BLaER1 treated with 17β-estradiol and CSF1 and Interleukin-3, amounts not matched to agents 10 nM and 100 nM (cell line): Measurements from ENCODE around the gene GIT1.
A peak's percentile ranks its signal among the peaks of the same experiment; 100 is the strongest.

Source experiments
- H3K27ac ChIP-seq, 11 experiments: shearing (Covaris generic); formaldehyde crosslinking; 2 replicates each; pipeline ENCODE4 v1.8.1; 2022
- H3K27me3 ChIP-seq, 11 experiments: shearing (Covaris generic); formaldehyde crosslinking; 2 replicates each; pipeline ENCODE4 v1.8.1; 2022
- H3K36me3 ChIP-seq, 11 experiments: shearing (Covaris generic); formaldehyde crosslinking; 2 replicates each; pipeline ENCODE4 v1.8.1; 2022
- H3K4me1 ChIP-seq, 10 experiments: shearing (Covaris generic); formaldehyde crosslinking; 2 replicates each; pipeline ENCODE4 v1.8.1; 2022
- H3K4me2 ChIP-seq, 11 experiments: shearing (Covaris generic); formaldehyde crosslinking; 2 replicates each; pipeline ENCODE4 v1.8.1; 2022
- H3K4me3 ChIP-seq, 10 experiments: shearing (Covaris generic); formaldehyde crosslinking; 2 replicates each; pipeline ENCODE4 v1.8.1; 2022
- H3K9ac ChIP-seq, 11 experiments: shearing (Covaris generic); formaldehyde crosslinking; 2 replicates each; pipeline ENCODE4 v1.8.1; 2022
- H3K9me3 ChIP-seq, 11 experiments: shearing (Covaris generic); formaldehyde crosslinking; replicated peaks in 1 of 11; 2 replicates each; pipeline ENCODE4 v1.8.1; 2022
- H4K20me1 ChIP-seq, 11 experiments: shearing (Covaris generic); formaldehyde crosslinking; 2 replicates each; pipeline ENCODE4 v1.8.1; 2022
- Cebpa-rat ChIP-seq, 11 experiments: shearing (Covaris generic); IDR thresholded peaks; 2 replicates each; pipeline ENCODE4 v1.8.1; 2022

GIT1 gene

GRCh38 chr17:29624586-29624985 is 35.1 kb upstream of the GIT1 start:
- Histone ChIP-seq H3K4me2 (peak overlapping the region in 3 of 11 experiments; percentile 2 to 98 (median 4); a peak in 3 of 22 replicates), H3K36me3 (peaks cover 10 to 44% (median 34%) of the 10 kb centered on the region in 11 experiments), H3K27me3 (no peaks in the 10 kb centered on the region), H3K4me1 (peaks cover 43 to 86% (median 58%) of the 10 kb centered on the region in 10 experiments), H3K9ac (no peak overlapping the region), H3K27ac (no peak overlapping the region; a peak in 1 of 22 replicates), H3K4me3 (no peak overlapping the region), H4K20me1 (peaks cover 8 to 76% (median 47%) of the 10 kb centered on the region in 11 experiments; a peak in 20 of 22 replicates), H3K9me3 (no peaks in the 10 kb centered on the region)
- no peak for TF ChIP-seq Cebpa-rat (IDR thresholded peaks at IDR 0.05)

GRCh38 chr17:29623283-29623647 is 33.8 kb upstream of the GIT1 start:
- no peak for TF ChIP-seq Cebpa-rat (IDR thresholded peaks at IDR 0.05)
- peak overlapping the region in 9 of 11 experiments; percentile 8 to 81 (median 75); a peak in 17 of 22 replicates for H3K27ac ChIP-seq
- H3K9ac ChIP-seq = peak overlapping the region; percentile 65 to 88 (median 81); a peak in 21 of 22 replicates
- H3K4me3 ChIP-seq = peak overlapping the region; percentile 71 to 85 (median 79)
- peak overlapping the region; percentile 93 to 98 (median 96) for H3K4me2 ChIP-seq
- no peaks in the 10 kb centered on the region for H3K27me3 ChIP-seq
- H3K4me1 ChIP-seq = peaks cover 54 to 87% (median 68%) of the 10 kb centered on the region in 10 experiments
- peaks cover 8 to 63% (median 34%) of the 10 kb centered on the region in 11 experiments; a peak in 20 of 22 replicates for H4K20me1 ChIP-seq
- no peaks in the 10 kb centered on the region for H3K9me3 ChIP-seq
- H3K36me3 ChIP-seq = peaks cover under 1 to 31% (median 21%) of the 10 kb centered on the region in 11 experiments; a peak in 18 of 22 replicates

- peak within 1 kb of the TSS in 9 of 11 experiments; percentile 59 to 81 (median 75); a peak in 18 of 22 replicates for H3K27ac ChIP-seq
- H3K27me3 ChIP-seq = peaks cover 0 to 1% (median under 1%) of the 10 kb centered on the region in 11 experiments; a peak in 8 of 22 replicates
- H3K9me3 ChIP-seq = no peaks in the 10 kb centered on the region
- peaks cover 8 to 57% (median 27%) of the 10 kb centered on the region in 11 experiments; a peak in 20 of 22 replicates for H4K20me1 ChIP-seq
- peaks cover 0 to 25% (median 18%) of the 10 kb centered on the region in 11 experiments; a peak in 18 of 22 replicates for H3K36me3 ChIP-seq
- H3K4me3 ChIP-seq = peak within 1 kb of the TSS; percentile 71 to 85 (median 79)
- no peak for TF ChIP-seq Cebpa-rat (IDR thresholded peaks at IDR 0.05)
- H3K9ac ChIP-seq = peak within 1 kb of the TSS; percentile 65 to 88 (median 81); a peak in 21 of 22 replicates
- H3K4me1 ChIP-seq = peaks cover 51 to 89% (median 72%) of the 10 kb centered on the region in 10 experiments
- H3K4me2 ChIP-seq = peak within 1 kb of the TSS; percentile 93 to 98 (median 96)
Measured at GRCh38 chr17:29622337-29623282, 33.2 kb upstream of the GIT1 start, which contains the start of gene CORO6. TSS of gene CORO6 (minus strand) at chr17:29622912. CDS start at chr17:29621421, 1,491 bp downstream.

- Histone ChIP-seq H3K9ac (peak overlapping the region; percentile 65 to 88 (median 81); a peak in 18 of 22 replicates), H3K36me3 (peaks cover 0 to 16% (median 13%) of the 10 kb centered on the region in 11 experiments; a peak in 18 of 22 replicates), H3K4me1 (peaks cover 50 to 89% (median 77%) of the 10 kb centered on the region in 10 experiments), H3K9me3 (no peaks in the 10 kb centered on the region), H3K4me3 (peak overlapping the region; percentile 71 to 85 (median 79)), H3K27ac (peak overlapping the region in 7 of 11 experiments; percentile 72 to 81 (median 75); a peak in 12 of 22 replicates), H3K4me2 (peak overlapping the region; percentile 93 to 98 (median 96)), H4K20me1 (peaks cover 4 to 50% (median 23%) of the 10 kb centered on the region in 11 experiments; a peak in 21 of 22 replicates), H3K27me3 (peaks cover 2 to 9% (median 9%) of the 10 kb centered on the region in 11 experiments)
- TF ChIP-seq Cebpa-rat (IDR thresholded peaks at IDR 0.05) = no peak
Measured at GRCh38 chr17:29621751-29622194, 32.3 kb upstream of the GIT1 start.

GRCh38 chr17:29620779-29621500 is 31.5 kb upstream of the GIT1 start:
- H4K20me1 ChIP-seq = peaks cover 7 to 50% (median 28%) of the 10 kb centered on the region in 11 experiments; a peak in 19 of 22 replicates
- H3K27me3 ChIP-seq = peaks cover 10 to 18% (median 17%) of the 10 kb centered on the region in 11 experiments
- H3K9me3 ChIP-seq = no peaks in the 10 kb centered on the region
- TF ChIP-seq Cebpa-rat (IDR thresholded peaks at IDR 0.05) = no peak
- H3K27ac ChIP-seq = peak overlapping the region in 1 of 11 experiments; percentile 6; a peak in 2 of 22 replicates
- peak overlapping the region in 2 of 10 experiments; percentile 71 to 77; a peak in 2 of 20 replicates for H3K4me3 ChIP-seq
- H3K4me1 ChIP-seq = peaks cover 52 to 95% (median 86%) of the 10 kb centered on the region in 10 experiments
- peaks cover 0 to 8% (median 5%) of the 10 kb centered on the region in 11 experiments; a peak in 10 of 22 replicates for H3K36me3 ChIP-seq
- H3K9ac ChIP-seq = peak overlapping the region in 4 of 11 experiments; percentile 84 to 88 (median 86); a peak in 4 of 22 replicates
- H3K4me2 ChIP-seq = peak overlapping the region in 9 of 11 experiments; percentile 93 to 98 (median 96); a peak in 18 of 22 replicates

- no peak for TF ChIP-seq Cebpa-rat (IDR thresholded peaks at IDR 0.05)
- peak overlapping the region in 9 of 11 experiments; percentile 93 to 98 (median 96); a peak in 14 of 22 replicates for H3K4me2 ChIP-seq
- H3K9ac ChIP-seq = 0 out of 22 replicates have a peak overlapping the region, but pooled peaks of 1 of the 11 experiments have one; percentile 37
- peaks cover 13 to 25% (median 22%) of the 10 kb centered on the region in 11 experiments for H3K27me3 ChIP-seq
- no peak overlapping the region for H3K27ac ChIP-seq
- H3K9me3 ChIP-seq = no peaks in the 10 kb centered on the region
- H4K20me1 ChIP-seq = peaks cover 4 to 46% (median 25%) of the 10 kb centered on the region in 11 experiments; a peak in 19 of 22 replicates
- H3K4me1 ChIP-seq = peaks cover 56 to 97% (median 89%) of the 10 kb centered on the region in 10 experiments
- no peak overlapping the region for H3K4me3 ChIP-seq
- peaks cover 0 to 1% (median 0%) of the 10 kb centered on the region in 11 experiments; a peak in 4 of 22 replicates for H3K36me3 ChIP-seq
Measured at GRCh38 chr17:29620271-29620670, 30.8 kb upstream of the GIT1 start.

GRCh38 chr17:29619251-29619650 is 29.8 kb upstream of the GIT1 start:
- Histone ChIP-seq H3K4me2 (peak overlapping the region; percentile 92 to 98 (median 95); a peak in 20 of 22 replicates), H3K9ac (peak overlapping the region in 1 of 11 experiments; percentile 7; a peak in 1 of 22 replicates), H3K9me3 (no peaks in the 10 kb centered on the region), H4K20me1 (peaks cover 0 to 40% (median 28%) of the 10 kb centered on the region in 11 experiments; a peak in 19 of 22 replicates), H3K4me1 (peaks cover 66 to 99% (median 95%) of the 10 kb centered on the region in 10 experiments), H3K4me3 (no peak overlapping the region), H3K27ac (no peak overlapping the region), H3K27me3 (peaks cover 13 to 28% (median 22%) of the 10 kb centered on the region in 11 experiments), H3K36me3 (no peaks in the 10 kb centered on the region)
- no peak for TF ChIP-seq Cebpa-rat (IDR thresholded peaks at IDR 0.05)
